ENCODE results near the gene RHOH.
A peak's percentile ranks its signal among the peaks of the same experiment; 100 is the strongest.
"Not testable (repeated sequence)": the region's sequence is repeated elsewhere in the genome, so short reads cannot be mapped to it uniquely, and the experiment has no call there.

Gene RHOH

GRCh38 chr4:40196724-40197281 lies at the start of gene RHOH:
Gene RHOH (plus strand): TSS chr4:40197031. CDS start chr4:40243387, 46,356 bp downstream.
- peak; percentile 80 to 82 for DNase-seq

DNA sequence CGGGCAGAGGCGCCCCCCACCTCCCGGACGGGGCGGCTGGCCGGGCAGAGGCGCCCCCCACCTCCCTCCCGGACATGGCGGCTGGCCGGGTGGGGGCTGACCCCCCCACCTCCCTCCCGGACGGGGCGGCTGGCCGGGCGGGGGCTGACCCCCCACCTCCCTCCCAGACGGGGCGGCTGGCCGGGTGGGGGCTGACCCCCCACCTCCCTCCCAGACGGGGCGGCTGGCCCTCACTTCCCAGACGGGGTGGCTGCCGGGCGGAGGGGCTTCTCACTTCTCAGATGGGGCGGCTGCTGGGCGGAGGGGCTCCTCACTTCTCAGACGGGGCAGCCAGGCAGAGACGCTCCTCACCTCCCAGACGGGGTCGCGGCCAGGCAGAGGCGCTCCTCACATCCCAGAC lies 49.3 kb upstream of the RHOH start:
- DNase-seq = not testable (repeated sequence)

GRCh38 chr4:40149960-40150385 lies 46.9 kb upstream of the RHOH start:
- DNase-seq = peak; percentile 73

GRCh38 chr4:40150932-40151331 lies 45.9 kb upstream of the RHOH start:
- DNase-seq = no peak

DNA sequence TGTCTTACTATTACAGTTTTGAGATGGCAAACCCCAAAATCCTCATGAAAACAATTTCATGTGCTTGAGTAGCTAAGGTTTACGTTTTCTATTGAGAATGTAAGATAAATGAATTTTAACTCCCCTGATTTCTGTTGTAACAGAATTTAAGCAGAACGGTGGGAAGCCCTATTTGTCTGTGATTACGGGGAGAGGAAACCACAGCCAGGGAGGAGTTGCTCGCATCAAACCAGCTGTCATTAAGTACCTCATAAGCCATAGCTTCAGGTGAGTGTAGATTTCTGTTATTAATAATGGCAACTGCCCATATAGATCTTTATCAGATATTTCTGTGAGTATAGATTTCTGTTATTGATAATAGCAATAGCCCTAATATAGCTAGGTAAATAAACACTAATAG lies 44.2 kb upstream of the RHOH start:
- no peak for DNase-seq

DNA sequence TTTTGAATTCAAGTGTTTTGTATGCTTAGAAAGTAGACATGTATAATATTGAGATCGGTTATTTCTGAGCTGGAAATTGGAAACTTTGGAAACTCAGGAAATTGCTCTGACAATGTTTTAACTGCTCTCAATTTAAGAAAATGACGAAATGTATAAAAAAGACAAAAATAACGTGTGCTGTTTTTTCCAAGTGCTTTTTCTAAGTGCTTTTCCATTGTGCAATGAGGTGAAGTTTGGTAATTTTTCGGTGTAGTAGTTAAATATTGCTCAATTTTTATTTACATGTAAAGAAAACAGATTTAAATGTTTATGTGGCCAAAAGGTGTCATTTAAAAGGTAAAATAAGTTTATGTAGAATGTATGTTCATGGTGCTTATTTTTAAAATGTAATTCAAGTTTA lies 39.4 kb upstream of the RHOH start:
- no peak for DNase-seq

DNA sequence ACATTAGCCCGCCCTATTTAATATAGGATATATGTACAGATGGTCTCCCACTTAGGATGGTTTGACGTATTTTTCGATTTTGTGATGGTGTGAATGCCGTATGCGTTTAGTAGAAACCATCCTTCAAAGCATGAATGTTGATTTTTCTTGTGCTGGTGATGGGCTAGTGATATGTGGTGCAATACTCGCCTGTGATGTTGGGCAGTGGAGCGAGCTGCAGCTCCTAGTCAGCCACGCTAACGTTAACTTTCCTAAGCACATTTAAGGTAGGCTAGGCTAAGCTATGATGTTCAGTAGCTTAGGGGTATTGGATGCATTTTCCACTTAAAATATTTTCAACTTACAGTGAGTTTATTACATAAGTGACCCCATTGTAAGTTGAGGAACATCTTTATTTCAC lies 36.6 kb upstream of the RHOH start:
- no peak for DNase-seq

- DNase-seq = no peak
Observed at GRCh38 chr4:40164459-40164858, 32.4 kb upstream of the RHOH start.

DNA sequence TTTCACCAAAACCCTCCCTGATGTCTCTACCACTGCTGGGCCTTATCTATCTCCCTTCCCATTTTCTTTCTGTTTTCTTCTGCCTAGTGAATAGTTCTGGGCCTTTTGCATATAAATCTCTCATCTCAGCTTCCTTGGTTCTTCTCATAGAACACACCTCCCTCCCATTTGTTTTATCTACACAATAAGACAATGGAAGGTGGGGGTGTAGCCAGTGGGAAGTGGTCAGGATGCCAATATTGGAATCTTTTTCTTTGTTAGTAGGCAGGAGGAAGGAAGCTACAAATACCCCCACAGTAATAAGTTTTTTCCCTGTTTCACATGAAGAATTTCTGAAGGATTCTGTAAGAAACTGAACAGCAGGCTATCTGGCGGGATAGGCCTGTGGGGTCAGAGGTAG lies 30.9 kb upstream of the RHOH start:
- DNase-seq = no peak

- DNase-seq = no peak
Observed at GRCh38 chr4:40168070-40168469, 28.8 kb upstream of the RHOH start.

GRCh38 chr4:40170588-40170987 lies 26.2 kb upstream of the RHOH start:
- no peak for DNase-seq

DNA sequence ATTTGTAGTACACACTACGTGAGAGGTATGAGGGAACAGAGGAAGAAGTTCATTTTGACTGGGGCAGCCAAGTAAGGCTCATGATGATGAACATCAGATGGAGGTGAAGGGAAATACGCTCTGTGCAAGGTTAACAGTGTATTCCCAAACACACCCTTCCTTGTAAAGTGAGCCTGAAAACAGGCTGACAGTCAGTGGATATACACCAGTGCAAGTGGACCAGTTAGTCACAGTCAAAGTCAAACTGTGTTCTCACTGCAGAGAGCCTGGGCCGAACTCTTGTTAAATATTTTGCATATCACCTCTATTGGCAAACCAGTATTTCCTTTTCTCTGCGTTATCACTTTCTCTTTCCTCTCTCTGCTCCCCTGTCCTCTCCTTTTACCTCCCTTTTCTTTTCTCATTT lies 23.4 kb upstream of the RHOH start:
- DNase-seq = no peak

DNA sequence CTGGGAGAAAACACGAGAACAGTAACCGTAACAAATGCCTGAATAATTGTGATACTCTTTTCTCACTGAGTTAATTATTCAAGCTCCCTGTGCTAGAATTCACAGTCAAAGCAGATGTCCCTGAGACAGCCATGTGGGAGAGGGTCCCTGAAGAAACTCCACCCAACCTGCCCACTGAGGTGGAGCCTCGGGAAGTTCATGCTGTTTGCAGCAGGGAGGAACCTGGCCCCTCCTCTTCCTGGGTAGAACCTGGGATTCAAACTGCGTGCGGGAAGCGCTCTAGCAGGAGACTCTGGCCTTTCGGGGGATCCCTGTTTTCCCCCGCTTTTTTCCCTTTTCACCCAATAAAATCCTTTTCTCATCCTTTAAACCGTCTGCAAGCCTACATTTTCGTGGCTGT lies 20.2 kb upstream of the RHOH start:
- no peak for DNase-seq

DNA sequence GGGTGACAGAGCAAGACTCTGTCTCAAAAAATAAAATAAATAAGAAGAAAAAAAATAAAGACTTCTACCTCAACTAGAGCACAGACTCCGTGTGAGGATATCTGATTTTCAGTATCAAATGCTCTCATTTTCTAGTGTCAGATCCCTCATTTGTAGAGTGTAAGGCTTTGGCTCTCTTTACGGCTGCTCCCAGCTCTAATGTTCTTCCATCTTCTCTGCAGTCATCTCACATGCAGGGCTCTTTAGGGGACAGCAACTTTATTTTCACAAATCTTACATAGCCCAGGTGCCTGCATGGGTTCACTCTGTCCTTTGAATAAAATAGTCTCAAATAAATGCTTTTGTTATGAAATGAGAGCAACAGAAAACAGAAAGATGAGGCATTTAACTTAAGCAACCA lies 19.2 kb upstream of the RHOH start:
- DNase-seq = no peak

DNA sequence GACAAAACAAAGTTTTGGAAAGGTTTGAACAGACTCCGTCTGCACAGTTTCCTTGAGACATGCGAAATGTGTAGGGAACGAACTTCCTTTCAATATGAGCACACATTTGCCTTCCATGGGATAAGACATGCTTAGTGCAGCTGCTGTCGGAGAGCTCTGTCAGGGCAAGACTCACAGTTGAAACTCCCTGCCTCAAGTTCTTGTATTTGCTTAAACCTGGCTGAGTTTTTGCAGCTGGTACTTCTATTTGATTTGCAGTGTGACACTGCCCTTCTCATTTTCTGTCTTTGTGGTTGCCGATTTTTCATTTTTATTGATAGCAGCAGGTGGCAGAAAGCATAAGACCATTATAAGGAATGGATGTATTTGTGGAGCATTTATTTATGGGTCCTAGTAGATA lies 18.2 kb upstream of the RHOH start:
- no peak for DNase-seq

GRCh38 chr4:40179360-40179759 lies 17.5 kb upstream of the RHOH start:
- DNase-seq = no peak

- no peak for DNase-seq
Observed at GRCh38 chr4:40180356-40180755, 16.5 kb upstream of the RHOH start.

GRCh38 chr4:40182001-40182400 lies 14.8 kb upstream of the RHOH start:
- no peak for DNase-seq

- DNase-seq = no peak
Observed at GRCh38 chr4:40182954-40183353, 13.9 kb upstream of the RHOH start.

- peak; percentile 61 to 63 for DNase-seq
Observed at GRCh38 chr4:40183615-40184411, 13.0 kb upstream of the RHOH start.

DNA sequence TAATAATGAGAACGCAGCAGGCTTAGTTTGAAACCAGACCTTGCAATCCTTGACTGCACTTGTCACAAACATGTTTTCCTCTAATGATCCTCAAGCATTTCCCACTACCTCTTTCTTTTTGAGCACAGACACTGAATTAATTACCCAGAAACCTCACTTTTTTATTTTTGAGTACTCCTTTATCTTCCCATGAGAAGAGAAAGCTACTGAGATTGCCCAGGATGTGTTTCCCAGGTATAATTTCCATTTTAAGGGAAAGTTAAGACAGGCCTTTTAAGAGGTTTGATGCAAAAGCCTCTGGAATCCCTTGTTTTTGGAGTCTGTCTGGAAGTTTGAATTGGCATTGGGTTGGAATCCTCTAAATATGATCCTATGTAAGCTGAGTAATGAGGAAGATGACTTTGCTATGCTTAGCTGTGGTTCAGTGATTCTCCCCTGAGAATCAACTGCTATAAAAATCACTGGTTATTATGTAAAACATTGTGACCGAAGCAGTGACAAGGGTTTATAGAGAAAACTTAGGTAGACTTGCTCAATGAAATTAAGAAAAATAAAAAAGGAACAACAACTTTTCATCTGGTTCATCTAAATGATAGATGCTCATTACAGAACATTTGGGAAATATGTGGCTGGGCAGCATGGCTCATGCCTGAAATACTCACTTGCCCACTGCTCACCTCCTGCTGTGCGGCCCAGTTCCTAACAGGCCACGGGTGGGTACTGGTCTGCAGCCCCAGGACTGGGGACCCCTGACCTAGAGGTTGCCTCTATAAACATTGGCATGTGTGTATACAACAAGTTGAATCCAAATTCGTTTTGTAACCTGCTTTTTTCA lies 10.8 kb upstream of the RHOH start:
- no peak for DNase-seq

GRCh38 chr4:40186665-40187014 lies 10.2 kb upstream of the RHOH start:
- no peak for DNase-seq

- DNase-seq = peak in 1 of 2 experiments; percentile 58
Observed at GRCh38 chr4:40187386-40187906, 9.4 kb upstream of the RHOH start.

DNA sequence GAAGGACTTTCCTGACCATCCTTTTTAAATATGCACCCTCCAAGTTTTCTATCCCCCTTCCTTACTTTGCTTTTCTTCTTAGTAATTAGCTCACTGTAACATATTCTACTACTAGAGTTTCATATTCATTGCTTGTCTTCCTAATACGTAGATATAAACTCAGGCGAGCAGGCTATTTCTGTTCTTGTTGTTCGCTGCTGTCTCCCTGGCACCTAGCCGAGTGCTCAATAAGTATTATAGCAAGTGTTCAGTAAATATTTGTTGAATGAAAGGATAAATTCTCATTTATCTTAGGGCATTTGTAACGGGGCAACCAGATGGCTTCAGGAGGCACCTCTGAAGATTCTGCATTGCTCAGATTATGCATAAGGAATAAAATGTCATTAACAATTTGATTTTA lies 6.8 kb upstream of the RHOH start:
- no peak for DNase-seq

Measured in activated T-cell treated with anti-CD3 and anti-CD28 coated beads, Interleukin-2, amount 50 U/mL, for 48 hours (primary cell).